Calu3 (cell line): ENCODE results near the gene C10orf90. TPM values are rescaled to one million over a fixed set of nuclear protein-coding genes. Genes with fewer than 3 reads are reported as not detected.

ENCODE experiments used
- BruUV-seq: library from RNA; stranded (reverse); fragments of 400-500 nt; replicated peaks from 2 replicates; lab custom pipeline; 2021; lab: Mats Ljungman, UMichigan
- CTCF ChIA-PET: fragments of 300-600 bp; sonication (Branson Sonifier 250); formaldehyde crosslinking; loops from one replicate; lab custom pipeline; 2022; ENCODE audit warnings: antibody characterized with exemption; lab: Charles Lee
- DNase-seq: peaks from one replicate; pipeline ENCODE4 v3.0.0; 2022
- H3K27ac Mint-ChIP-seq: one replicate; pipeline ENCODE4 v1.8.0; 2022; ENCODE audit warnings: mixed read lengths; ENCODE audit not compliant: unreplicated experiment
- H3K27me3 Mint-ChIP-seq: one replicate; pipeline ENCODE4 v1.8.0; 2022; ENCODE audit warnings: mixed read lengths; ENCODE audit not compliant: unreplicated experiment
- H3K36me3 Mint-ChIP-seq: one replicate; pipeline ENCODE4 v1.8.0; 2022; ENCODE audit warnings: mild to moderate bottlenecking, moderate library complexity, mixed read lengths; ENCODE audit not compliant: insufficient read depth, unreplicated experiment
- H3K4me1 Mint-ChIP-seq: one replicate; pipeline ENCODE4 v1.8.0; 2022; ENCODE audit warnings: mild to moderate bottlenecking, low read depth, mixed read lengths; ENCODE audit not compliant: unreplicated experiment
- H3K4me3 Mint-ChIP-seq: one replicate; pipeline ENCODE4 v1.8.0; 2022; ENCODE audit warnings: mild to moderate bottlenecking, low read depth, moderate library complexity, mixed read lengths; ENCODE audit not compliant: unreplicated experiment
- H3K9me3 Mint-ChIP-seq: one replicate; pipeline ENCODE4 v1.8.0; 2022; ENCODE audit warnings: low read depth, mixed read lengths; ENCODE audit not compliant: unreplicated experiment
- intact Hi-C: fragments of 100-400 bp; cut with micrococcal nuclease; formaldehyde crosslinking; loops from one replicate; pipeline ENCODE4 v1.10.0; 2022; ENCODE audit not compliant: unreplicated experiment
- total RNA-seq: library from RNA; stranded (reverse); gene quantifications from 2 replicates; pipeline ENCODE4 v1.2.3, GENCODE V29; 2022
- TF ChIP-seq, protein P1 (sequence below): fragments of 200-600 bp; IDR thresholded peaks from one replicate; pipeline ENCODE4 v1.8.0; 2022; ENCODE audit warnings: antibody characterized with exemption; ENCODE audit not compliant: unreplicated experiment

Gene C10orf90
- total RNA-seq, 1 experiment from 2014 or later, result not detected

DNA sequence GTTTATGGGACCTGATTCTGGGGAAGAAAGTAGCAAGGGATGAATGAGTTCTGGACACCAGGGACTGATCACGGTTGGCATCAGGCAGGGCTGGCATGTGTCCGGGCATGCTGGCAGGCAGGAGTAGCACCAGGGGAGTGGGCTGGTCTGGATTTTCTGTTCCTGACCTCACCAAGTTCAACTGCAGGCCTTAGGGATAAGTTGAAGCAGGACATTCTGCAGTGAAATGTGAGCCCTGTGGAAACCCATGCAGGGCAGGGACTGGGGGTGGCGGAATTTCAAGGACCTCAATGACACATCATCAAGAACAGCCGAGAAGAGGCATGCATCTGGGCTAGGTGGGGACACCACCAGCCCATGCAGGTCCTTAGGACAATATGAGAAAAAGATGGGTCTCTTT, 202.0 kb downstream of the C10orf90 start:
- Mint-ChIP-seq H3K36me3 (no peaks in the 10 kb centered on the region), H3K4me3 (no peak overlapping the region), H3K4me1 (no peaks in the 10 kb centered on the region), H3K9me3 (no peaks in the 10 kb centered on the region), H3K27me3 (peaks cover 35% of the 10 kb centered on the region), H3K27ac (no peak overlapping the region)
- TF ChIP-seq, protein P1, sequence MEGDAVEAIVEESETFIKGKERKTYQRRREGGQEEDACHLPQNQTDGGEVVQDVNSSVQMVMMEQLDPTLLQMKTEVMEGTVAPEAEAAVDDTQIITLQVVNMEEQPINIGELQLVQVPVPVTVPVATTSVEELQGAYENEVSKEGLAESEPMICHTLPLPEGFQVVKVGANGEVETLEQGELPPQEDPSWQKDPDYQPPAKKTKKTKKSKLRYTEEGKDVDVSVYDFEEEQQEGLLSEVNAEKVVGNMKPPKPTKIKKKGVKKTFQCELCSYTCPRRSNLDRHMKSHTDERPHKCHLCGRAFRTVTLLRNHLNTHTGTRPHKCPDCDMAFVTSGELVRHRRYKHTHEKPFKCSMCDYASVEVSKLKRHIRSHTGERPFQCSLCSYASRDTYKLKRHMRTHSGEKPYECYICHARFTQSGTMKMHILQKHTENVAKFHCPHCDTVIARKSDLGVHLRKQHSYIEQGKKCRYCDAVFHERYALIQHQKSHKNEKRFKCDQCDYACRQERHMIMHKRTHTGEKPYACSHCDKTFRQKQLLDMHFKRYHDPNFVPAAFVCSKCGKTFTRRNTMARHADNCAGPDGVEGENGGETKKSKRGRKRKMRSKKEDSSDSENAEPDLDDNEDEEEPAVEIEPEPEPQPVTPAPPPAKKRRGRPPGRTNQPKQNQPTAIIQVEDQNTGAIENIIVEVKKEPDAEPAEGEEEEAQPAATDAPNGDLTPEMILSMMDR, result no peak
- no TSS peak for BruUV-seq
- CTCF ChIA-PET, result no interaction called here
- intact Hi-C loops, result no loop called here
- no peak for DNase-seq

DNA sequence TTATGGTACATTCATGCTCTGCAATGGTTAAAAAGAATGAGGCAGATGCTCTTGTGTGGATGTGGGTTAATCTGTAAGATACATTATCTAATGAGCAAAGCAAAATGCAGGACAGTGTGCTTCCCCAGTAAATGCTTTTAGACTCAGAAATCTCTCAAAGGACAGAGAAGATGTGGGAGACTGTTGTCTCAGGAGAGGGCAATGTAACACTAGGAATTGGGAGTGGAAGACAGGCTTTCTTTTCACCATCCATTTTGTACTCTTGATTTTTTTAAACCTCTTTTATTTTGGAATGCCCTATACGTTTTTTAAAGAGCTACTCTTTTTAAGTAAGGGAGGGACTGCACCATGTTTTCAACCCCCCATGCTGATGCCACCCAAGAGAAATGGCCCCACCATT, 204.7 kb downstream of the C10orf90 start:
- H3K4me1 Mint-ChIP-seq, result no peaks in the 10 kb centered on the region
- H3K4me3 Mint-ChIP-seq, result no peak overlapping the region
- H3K27me3 Mint-ChIP-seq, result peaks cover 17% of the 10 kb centered on the region
- peaks cover 3% of the 10 kb centered on the region for H3K9me3 Mint-ChIP-seq
- no TSS peak for BruUV-seq
- no peaks in the 10 kb centered on the region for H3K36me3 Mint-ChIP-seq
- CTCF ChIA-PET, result no interaction called here
- DNase-seq, result no peak
- no peak overlapping the region for H3K27ac Mint-ChIP-seq
- TF ChIP-seq, protein P1, result no peak
- intact Hi-C loops, result no loop called here

- intact Hi-C loops, result no loop called here
- Mint-ChIP-seq H3K4me1 (no peaks in the 10 kb centered on the region), H3K9me3 (peaks cover 3% of the 10 kb centered on the region), H3K27ac (no peak overlapping the region), H3K27me3 (no peaks in the 10 kb centered on the region), H3K36me3 (no peaks in the 10 kb centered on the region), H3K4me3 (no peak overlapping the region)
- CTCF ChIA-PET, result no interaction called here
- BruUV-seq, result no TSS peak
- no peak for DNase-seq
- TF ChIP-seq, protein P1, result no peak
Observed at GRCh38 chr10:126463286-126463685, 207.2 kb downstream of the C10orf90 start.

GRCh38 chr10:126461289-126461940, 209.1 kb downstream of the C10orf90 start:
- Mint-ChIP-seq H3K4me1 (no peaks in the 10 kb centered on the region), H3K27me3 (no peaks in the 10 kb centered on the region), H3K4me3 (no peak overlapping the region), H3K9me3 (peaks cover 3% of the 10 kb centered on the region), H3K36me3 (no peaks in the 10 kb centered on the region), H3K27ac (no peak overlapping the region)
- no peak for DNase-seq
- CTCF ChIA-PET, result no interaction called here
- TF ChIP-seq, protein P1, result no peak
- intact Hi-C loops, result no loop called here
- BruUV-seq, result no TSS peak
